Ramos (cell line): ENCODE results near the gene ZNF473.

Source experiments
- in situ Hi-C: fragments of 300-500 bp; cut with MboI; formaldehyde crosslinking; loops from one replicate; pipeline ENCODE4 v1.14.3; 2022; ENCODE audit warnings: low sequenced_read_pairs; ENCODE audit not compliant: unreplicated experiment

Gene ZNF473

DNA sequence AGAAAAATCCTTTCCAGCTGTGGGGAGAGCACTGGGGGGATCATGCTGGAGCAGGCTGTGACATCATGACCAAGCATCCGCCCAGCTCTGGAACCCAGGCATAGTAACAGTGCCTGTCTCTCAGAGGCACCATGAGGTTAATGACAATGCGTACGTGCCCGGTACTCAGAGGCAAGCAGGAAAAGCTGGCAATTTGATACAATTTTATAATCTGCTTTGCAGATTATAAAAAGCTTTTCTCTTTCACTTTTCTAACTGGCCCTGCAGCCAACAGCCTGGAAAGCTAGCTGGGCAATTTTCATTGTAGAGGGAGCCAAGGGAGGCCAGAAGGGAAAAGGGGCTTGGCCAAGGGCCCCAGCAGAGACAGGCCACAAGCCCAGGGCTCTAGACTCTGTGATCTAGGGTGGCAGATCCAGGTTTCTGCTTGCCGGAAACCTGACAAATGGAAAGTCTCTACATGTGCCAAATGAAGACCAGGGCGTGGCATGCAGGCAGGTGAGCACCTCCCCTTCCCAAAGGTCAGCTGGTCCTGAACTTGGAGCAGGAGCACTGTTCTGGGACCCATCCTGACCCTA, 23.3 kb upstream of the ZNF473 start:
- in situ Hi-C loops: no loop called here

DNA sequence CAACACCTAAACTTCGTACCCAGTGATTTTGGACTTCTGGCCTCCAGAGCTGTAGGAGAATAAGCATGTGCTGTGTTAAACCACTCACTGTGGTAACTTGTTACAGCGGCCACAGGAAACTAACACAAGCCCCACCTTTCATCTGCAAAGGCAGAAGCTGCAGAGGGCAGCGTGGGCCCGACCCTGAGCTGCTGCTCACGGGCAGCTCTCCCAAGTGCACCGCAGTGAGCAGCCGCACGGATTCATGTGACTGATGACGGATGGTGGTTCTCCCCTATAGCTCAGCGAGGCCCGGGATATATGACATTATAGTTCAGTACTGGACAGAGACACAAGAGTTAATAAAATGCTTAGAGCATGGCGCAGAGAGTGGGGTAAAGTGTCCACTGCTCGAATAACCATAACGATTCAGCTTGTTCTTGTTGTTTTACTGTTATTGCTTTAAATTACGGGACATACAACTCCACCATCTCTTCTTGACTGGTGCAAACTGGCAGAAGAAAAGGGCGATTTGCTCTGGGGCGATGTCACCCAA, 22.5 kb upstream of the ZNF473 start:
- in situ Hi-C loops: no loop called here

DNA sequence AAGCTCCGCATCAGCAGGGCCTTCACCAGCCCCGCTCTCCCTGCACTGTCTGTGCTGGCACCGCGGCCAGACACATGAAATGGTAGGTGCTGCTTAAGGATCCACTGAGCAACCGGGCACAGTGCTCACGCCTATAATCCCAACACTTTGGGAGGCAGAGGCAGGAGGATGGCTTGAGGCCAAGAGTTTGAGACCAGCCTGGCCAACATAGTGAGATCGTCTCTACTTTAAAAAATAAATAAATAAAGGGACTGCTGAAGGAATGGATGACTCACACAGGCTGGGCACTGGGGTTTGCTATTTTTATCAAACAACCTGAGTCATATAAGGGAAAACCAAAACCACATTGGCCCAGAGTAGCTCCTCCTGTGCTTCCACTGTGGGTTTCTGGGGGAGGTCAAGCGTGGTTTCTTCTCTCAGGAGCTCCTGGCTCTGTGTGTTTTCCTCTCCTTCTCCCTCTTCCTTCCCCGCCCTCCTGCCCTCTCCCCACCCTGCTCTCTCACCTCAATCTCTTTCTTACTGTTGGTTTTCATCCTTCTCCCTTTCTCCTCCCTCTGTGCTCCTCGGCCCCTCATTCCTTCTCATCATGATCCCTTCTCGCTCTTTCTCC, 21.9 kb upstream of the ZNF473 start:
- in situ Hi-C loops: no loop called here

DNA sequence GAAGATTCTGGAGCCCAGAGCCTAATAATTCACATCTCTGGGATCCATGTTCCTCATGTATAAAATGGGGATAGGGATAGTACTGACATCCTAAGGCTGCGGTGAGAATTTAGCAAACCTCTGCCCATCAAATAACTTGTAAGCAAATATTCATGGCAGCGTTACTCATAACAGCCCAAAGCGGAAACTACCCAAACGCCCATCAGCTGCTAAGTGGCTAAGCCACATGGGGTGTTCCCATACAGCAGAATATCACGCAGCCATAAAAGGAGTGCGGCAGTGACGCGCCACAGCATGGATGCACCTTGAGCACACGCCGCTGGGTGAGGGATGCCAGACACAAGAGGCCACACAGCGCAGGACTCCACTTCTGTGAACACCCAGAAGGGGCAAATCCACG, 20.4 kb upstream of the ZNF473 start:
- in situ Hi-C loops: no loop called here

DNA sequence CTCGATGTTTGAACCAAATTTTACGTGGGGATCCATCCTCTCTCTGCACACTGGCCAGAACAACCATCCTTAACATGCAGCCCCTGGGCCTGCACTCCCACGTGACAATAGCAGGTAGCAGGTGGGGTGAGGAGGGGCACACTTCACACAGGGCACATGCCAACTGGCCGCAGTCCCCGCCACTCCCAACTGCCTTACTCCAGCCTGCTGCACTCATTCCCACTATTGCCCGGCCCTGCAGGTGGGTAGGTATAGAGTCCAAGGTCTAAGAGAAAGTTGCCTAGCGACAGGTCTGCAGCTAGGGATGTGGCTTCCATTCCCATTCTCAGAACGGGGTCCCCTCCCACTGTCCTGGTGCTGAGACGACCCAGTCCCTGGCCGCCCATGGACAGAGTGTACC, 18.6 kb upstream of the ZNF473 start:
- in situ Hi-C loops: no loop called here

DNA sequence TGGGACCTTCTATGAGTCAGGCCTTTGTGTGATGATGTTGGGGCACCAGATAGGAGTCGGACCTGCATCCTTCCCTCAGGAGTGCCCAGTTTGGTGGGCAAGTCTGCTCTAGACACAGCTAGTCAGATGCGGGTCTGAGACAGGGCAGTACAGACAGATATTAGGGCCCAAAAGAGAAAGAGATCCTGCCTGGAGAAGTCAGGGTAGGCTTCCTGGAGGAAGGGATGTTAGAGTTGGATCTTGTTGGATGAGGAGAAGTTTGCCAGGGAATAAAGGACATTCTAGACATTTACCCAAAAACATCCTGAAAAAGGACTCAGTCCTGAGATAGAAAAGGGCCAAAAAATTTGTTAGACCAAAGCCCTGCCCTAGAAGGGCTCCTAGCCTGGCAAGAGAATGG, 17.9 kb upstream of the ZNF473 start:
- in situ Hi-C loops: no loop called here

DNA sequence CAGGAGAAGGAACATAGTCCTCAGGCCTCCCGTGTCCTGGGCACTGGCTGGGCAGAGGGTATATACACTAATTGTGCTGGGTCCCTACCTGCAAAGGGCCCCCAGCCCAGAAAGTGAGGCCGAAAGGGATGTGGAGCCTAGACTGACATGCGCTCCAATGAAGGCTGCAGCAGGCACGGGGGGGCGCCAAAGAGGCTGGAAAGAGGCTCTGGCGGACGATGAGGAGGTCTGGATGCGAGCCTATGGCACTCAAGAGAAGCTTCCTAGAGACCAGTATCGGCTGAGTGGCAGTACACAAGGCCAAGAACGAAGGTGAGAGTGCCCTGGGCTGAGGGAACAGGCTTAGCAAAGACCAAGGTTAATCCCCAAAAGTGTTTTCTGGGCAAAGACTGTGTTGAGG, 17.3 kb upstream of the ZNF473 start:
- in situ Hi-C loops: no loop called here

DNA sequence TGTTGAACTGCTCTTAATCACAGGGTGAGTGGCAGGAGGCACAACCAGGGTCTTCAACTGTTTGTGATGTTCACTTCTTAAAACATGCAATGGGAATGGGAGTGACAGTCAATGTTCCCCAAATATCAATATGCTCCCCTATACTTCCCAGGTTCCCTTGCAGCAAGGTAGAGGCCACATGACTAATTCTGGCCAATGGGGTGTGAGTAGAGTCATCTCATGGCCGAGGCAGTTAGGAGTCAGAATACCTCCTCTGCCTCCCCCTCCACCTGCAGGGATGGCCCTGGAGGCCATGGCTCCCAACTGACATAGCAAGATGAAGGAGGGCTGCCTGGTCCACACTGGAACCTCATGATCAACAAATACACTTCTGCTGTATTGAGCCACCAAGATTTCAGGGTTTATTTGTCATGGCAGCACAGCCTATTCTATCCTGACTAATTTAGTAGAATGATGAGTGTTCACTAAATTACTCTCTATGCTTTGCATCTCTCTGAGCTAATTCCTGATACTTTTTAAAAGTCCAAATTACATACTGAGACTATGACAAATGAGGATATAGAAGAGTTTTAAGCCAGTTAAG, 9.5 kb upstream of the ZNF473 start:
- in situ Hi-C loops: no loop called here

DNA sequence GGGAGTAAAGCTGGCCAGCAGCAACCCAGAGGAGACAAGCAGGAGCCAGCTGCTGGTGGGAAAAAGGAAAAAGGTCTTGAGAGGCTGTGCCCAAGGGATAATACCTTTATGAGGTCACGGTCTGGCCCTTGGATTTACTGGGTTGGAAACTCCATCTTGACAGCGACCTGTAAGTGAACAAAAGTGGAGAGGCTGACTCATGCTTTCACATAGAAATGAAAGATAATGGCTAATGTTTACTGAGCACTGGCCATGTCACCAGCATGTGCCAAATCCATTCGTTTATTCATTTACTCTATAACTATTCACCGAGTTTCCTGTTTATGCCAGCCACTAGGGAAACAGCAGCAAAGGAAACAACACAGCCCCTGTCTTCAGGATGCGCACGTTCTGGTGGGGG, 5.3 kb upstream of the ZNF473 start:
- in situ Hi-C loops: no loop called here

DNA sequence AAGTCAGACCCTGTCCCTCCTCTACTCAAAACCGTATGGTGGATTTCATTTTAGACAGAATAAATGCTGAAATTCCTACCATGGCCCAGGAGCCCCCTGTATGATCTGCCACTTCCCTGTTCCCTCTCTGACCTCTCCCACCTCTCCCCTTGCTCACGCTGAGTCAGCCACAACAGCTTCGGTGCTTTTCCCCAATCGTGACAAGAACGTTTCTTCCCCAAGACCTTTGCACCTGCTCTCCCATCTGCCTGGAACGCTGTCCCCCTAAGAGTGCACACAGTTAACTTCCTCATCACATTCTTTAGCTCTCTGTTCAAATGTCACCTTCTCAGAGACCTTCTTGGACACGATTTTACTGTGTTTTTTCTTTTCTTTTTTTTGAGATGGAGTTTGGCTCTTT, 3.0 kb upstream of the ZNF473 start:
- in situ Hi-C loops: no loop called here

DNA sequence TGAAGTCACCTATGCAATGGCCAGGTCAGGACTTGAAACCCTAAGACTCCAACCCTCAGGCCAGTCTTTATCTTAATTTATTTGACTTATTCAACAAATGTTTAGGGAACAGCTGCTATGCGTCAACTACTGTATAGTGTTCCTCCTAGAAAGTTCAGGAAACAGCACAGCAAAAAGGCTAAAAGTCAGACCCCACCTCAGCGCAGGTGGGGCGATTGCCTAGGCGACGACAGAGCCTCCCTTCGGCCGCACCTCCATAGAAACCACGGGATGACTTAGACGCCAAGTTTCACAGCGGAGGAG, 1.1 kb upstream of the ZNF473 start:
- in situ Hi-C loops: no loop called here

DNA sequence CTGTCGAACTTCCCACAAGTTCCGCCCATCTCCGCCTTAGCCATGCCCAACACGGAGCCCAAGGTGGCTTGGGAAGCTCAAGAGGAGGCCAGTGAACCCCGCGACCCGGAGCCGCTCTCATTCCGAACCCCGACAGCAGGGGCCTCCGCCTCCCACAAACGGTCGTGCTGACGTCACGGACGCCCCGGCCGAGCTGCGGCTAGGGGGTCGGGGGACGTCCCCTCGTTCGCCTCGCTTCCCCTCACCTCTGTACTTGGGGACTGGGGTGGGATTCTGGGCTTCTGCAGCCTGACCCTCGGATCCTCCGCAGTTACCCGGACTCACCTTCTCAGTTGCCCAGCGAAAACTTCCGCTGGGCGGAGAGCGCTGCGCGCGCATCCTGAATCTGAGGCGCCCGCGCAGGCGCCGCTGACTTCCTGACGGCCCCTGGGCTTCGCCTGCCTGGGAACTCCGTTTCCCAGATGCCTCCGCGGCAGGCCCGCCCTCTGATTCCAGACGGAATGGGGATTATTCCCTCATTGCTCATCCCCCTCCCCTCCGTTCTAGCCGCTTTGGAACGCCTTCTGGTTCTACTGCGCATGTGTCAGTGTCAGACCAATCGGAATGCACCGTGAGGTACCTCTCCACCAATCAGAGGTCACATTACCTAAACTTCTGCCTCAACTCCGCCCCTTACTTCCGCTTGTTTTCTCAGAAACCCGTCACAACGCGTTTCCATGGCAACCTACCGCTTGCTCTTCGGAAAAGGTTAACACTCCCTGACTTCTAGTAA, 597 bp upstream of the ZNF473 start, which contains the start of gene VRK3:
TSS of gene VRK3 (minus strand) at position 351 of the 772 bp plus-strand sequence. CDS start 9,210 bp downstream, outside the sequence.
- in situ Hi-C loops: no loop called here

DNA sequence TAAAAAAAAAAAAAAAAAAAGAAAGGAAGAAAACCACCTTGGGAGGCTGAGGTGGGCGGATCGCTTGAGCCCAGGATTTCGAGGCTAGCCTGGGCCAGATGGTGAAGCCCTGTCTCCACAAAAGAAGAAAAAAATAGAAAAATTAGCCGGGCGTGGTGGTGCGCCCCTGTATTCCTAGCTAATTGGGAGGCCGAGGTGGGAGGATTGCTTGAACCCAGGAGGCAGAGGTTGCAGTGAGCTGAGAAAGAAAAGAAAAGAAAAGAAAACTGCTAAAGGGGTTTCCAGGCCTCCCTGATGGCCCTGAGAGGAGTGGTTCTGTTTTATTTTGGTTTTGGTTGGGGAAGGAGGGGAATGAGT, 723 bp downstream of the ZNF473 start:
- in situ Hi-C loops: no loop called here

DNA sequence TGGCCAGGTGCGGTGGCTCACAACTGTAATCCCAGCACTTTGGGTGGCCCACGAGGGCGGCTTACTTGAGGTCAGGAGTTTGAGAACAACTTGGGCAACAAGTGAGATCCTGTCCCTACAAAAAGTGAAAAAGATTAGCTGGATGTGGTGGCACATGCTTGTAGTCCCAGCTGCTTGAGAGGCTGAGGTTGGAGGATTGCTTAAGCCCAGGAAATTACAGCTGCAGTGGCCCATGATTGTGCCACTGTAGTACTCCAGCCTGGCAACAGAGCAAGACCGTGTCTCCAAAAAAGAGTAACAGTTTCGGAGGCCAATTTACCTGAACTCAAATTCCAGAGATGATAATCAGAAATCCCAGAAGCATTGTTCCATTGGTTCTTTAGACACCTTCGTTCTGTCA, 4.4 kb downstream of the ZNF473 start:
- in situ Hi-C loops: no loop called here

DNA sequence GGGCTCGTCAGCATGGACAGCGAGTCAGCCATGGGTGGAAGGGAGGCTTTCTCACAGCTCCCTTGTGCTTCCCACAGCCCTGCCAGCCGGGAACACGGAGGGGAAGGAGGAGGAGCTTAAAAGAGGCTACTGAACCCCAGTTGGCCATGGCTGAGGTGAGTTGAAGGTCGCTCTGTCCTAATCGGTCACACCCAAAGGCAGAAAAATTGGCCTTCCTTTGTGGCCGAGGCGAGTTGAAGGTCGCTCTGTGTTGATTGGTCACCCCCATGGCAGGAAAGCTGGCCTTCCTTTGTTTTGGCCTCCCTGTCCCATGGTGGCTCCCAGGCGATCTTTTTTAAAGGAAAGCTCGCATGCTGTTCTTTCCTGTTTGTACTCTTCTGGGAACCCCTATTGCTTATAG, 5.1 kb downstream of the ZNF473 start:
- in situ Hi-C loops: no loop called here

DNA sequence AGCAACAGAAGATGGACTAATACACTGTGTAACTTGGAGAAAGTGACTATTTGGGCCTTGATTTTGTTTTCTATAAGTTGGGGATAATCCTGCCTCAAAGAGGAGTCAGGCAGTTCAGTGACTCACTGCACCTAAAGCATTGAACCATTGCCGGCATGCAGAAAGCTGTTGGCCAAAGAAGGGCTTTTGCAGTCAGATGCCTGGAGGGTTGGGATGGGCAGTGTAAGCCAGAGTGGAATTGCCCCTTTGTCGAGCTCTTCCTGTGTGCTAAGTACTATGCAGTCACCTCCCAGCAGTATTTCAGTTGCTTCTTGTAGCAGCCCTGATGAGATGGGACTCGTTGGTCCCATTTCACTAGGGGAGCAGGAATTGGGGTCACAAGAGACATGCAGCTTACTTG, 11.1 kb downstream of the ZNF473 start:
- in situ Hi-C loops: no loop called here

DNA sequence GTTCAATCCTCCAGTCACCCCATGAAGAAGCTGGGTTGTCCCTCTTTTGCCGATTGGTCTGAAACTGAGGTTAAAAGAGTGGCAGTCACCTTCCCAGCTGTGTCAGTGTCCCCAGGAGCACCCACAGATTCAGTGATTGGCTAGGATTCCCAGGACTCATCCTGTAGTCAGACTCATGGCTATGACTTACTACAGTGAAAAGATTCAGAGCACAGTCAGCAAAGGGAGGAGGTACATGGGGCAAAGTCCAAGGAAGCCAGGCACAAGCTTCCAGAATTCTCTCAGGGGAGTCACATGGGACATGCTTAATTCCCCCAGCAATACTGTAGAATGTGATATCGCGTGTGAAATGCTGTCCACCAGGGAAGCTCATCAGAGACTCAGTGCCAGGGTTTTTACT, 14.2 kb downstream of the ZNF473 start:
- in situ Hi-C loops: no loop called here

DNA sequence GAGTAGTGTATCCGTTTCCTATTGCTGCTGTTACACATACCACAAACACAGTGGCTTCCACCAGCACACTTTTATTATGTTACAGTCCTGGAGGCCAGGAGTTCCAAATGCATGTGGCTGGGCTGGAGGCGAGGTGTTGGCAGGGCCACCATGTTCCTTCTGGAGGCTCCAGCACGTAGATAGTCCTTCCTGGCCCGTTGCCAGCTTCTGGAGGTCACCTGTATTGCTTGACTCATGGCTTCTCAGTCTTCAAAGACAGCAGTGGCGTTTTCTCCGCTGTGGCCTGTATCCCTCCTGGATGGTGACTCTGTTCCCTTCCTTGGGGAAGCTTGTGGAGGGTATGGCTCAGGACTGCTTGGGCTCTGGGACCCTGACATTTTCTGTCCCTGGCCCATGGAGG, 15.2 kb downstream of the ZNF473 start:
- in situ Hi-C loops: no loop called here

DNA sequence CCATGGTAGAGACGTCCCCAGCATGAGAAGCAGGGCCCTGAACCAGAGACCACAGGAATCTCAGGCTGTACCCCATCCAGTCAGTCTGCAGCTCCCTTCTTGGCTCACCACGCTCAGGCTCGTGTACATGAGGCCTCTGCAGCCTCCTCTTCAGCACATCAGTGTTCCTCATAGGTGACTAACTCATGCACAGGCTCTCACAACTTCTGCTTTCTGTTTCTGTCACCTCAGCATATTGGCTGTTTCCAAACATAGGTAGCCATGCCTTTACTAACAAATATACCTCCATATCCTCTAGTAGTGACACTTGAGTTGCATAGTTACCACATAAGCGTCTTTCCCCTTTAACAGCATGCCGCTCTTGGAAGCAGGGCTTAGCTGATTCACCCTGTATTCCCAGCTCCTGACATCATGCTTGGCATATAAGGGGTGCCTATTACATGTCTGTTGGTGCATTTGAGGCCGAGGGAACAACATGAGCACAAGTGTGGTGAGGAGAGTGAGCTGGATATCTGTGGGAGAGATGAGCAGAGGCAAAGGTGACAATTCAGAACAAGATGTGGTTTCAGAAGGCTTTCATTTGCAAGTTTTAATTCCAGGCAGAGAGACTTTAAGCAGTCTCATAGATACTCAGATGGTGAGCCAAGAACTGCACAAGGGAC, 16.7 kb downstream of the ZNF473 start:
- in situ Hi-C loops: no loop called here

DNA sequence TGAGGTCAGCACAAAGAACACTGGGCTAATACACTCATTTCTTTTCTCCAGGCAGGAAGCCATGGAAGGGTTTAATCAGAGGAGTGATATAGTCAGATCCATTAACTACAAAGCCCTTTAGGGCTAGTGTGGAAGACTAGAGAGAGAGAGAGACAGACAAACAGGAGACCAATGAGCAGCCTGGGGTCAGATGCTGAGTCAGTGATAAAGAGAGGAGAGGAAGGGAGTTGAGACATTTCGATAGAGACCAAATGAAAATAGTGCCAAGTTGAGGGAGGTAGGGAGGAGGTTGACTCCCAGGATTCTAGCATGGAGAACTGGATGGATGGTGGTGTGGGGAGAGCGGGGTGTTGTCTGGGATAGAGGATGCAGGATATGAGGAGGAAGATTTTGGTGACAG, 18.2 kb downstream of the ZNF473 start:
- in situ Hi-C loops: no loop called here

DNA sequence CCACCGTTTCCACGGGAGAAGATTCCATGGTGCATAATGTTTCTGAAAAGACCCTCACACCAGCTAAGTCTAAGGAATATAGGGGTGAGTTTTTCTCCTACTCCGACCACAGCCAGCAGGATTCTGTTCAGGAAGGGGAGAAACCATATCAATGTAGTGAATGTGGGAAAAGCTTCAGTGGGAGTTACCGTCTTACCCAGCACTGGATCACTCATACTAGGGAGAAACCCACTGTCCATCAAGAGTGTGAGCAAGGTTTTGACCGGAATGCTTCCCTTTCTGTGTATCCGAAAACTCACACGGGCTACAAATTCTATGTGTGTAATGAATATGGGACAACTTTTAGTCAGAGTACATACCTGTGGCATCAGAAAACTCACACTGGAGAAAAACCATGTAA, 19.1 kb downstream of the ZNF473 start:
- in situ Hi-C loops: no loop called here
